Uterus (tissue), 4 donors: Measurements from ENCODE around the gene HIVEP3. TPM values are rescaled to one million over a fixed set of nuclear protein-coding genes. Genes with fewer than 3 reads are reported as not detected.

Source experiments
- DNase-seq, 2 donors: peaks; one replicate each; pipeline ENCODE4 v3.0.0-alpha.2; 2019 to 2020
- H3K27ac ChIP-seq, 2 donors: fragments of 200-600 bp; sonication (generic); 1 replicate in 1 of 2; 2 replicates in 1 of 2; pipeline ENCODE4 v1.5.1; 2016 to 2018
- H3K27me3 ChIP-seq, 2 donors: fragments of 200-600 bp; sonication (generic); one replicate each; pipeline ENCODE4 v1.5.1; 2018 to 2019; ENCODE audit warnings: control low read depth in 1 of 2
- H3K36me3 ChIP-seq, 2 donors: fragments of 200-600 bp; sonication (generic); one replicate each; pipeline ENCODE4 v1.5.1; 2019; ENCODE audit warnings: control low read depth in 1 of 2
- H3K4me1 ChIP-seq, 2 donors: fragments of 200-600 bp; sonication (generic); one replicate each; pipeline ENCODE4 v1.5.1; 2018 to 2019; ENCODE audit warnings: control low read depth in 1 of 2
- H3K4me3 ChIP-seq, 2 donors: fragments of 200-600 bp; sonication (generic); 1 replicate in 1 of 2; 2 replicates in 1 of 2; pipeline ENCODE4 v1.5.1; 2018 to 2019; ENCODE audit warnings: mild to moderate bottlenecking in 1 of 2
- H3K9me3 ChIP-seq, 2 donors: fragments of 200-600 bp; sonication (generic); one replicate each; pipeline ENCODE4 v1.5.1; 2019; ENCODE audit warnings: control low read depth in 1 of 2
- POLR2A ChIP-seq, 2 donors: fragments of 450-650 bp; IDR thresholded peaks; one replicate each; pipeline ENCODE4 v1.6.1; 2016; ENCODE audit warnings: antibody characterized with exemption in 2 of 2, mild to moderate bottlenecking in 1 of 2, moderate library complexity in 1 of 2
- intact Hi-C: fragments of 100-400 bp; cut with DNase I; formaldehyde crosslinking; loops from one replicate; pipeline ENCODE4 v1.15.1; 2023; ENCODE audit warnings: low total_unique reads
- total RNA-seq, 4 donors: library from RNA; depleted of rRNA in 3 of 4; stranded (reverse); fragments of >200 nt in 3 of 4; gene quantifications; one replicate each; pipeline versions ENCODE4 v1.1.0 to v1.2.4, GENCODE V29; 2014 to 2023
- TF ChIP-seq, protein P1 (sequence below), 4 experiments: fragments of 200-600 bp in 2 of 4; fragments of 450-650 bp in 2 of 4; sonication (generic) in 2 of 4; IDR thresholded peaks; one replicate each; pipeline ENCODE4 v1.5.1; 2016 to 2019; ENCODE audit warnings: antibody characterized with exemption in 4 of 4, mild to moderate bottlenecking in 2 of 4, moderate library complexity in 1 of 4
- donor health status: DM: yes; HTN: yes; CAD: no.

The HIVEP3 gene
- total RNA-seq, 4 donors from 2014 or later, result 0.51 to 7.6 (median 2.9) TPM

DNA sequence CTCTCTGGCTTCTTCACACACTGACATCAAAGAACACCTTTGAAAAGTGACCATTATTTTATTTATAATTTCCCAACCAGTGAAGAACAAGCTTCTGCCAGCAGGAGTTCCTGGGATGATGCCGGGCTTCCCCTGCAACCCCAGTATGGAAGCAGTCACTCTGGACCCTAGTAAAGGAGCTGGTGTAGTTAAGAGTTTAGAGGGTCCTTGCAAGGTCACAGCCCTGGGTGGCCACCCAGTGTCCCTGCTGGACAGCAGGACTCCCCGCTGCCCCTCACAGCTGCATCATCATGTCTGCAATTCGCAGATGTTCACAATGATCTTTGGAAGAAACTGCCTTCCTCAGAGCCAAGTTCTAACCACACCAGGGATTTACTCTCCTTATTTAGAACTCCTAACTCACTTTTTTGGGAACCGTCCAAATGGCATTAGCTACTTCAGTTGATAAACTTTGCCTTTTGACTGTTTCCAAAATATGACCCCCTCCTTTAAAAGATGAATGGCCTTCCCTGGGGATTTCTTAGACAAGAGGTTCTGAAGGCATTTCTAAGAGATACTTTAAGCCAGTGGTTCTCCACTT lies 90.6 kb downstream of the HIVEP3 start:
- TF ChIP-seq, protein P1, sequence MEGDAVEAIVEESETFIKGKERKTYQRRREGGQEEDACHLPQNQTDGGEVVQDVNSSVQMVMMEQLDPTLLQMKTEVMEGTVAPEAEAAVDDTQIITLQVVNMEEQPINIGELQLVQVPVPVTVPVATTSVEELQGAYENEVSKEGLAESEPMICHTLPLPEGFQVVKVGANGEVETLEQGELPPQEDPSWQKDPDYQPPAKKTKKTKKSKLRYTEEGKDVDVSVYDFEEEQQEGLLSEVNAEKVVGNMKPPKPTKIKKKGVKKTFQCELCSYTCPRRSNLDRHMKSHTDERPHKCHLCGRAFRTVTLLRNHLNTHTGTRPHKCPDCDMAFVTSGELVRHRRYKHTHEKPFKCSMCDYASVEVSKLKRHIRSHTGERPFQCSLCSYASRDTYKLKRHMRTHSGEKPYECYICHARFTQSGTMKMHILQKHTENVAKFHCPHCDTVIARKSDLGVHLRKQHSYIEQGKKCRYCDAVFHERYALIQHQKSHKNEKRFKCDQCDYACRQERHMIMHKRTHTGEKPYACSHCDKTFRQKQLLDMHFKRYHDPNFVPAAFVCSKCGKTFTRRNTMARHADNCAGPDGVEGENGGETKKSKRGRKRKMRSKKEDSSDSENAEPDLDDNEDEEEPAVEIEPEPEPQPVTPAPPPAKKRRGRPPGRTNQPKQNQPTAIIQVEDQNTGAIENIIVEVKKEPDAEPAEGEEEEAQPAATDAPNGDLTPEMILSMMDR (IDR thresholded peaks at IDR 0.05), result no peak
- no peak for TF ChIP-seq POLR2A (IDR thresholded peaks at IDR 0.05)
- H3K4me3 ChIP-seq, result no peak overlapping the region
- intact Hi-C loops, result no loop called here
- H3K4me1 ChIP-seq, result no peaks in the 10 kb centered on the region
- no peak overlapping the region for H3K27ac ChIP-seq
- H3K9me3 ChIP-seq, result no peaks in the 10 kb centered on the region
- H3K27me3 ChIP-seq, result no peaks in the 10 kb centered on the region
- no peaks in the 10 kb centered on the region for H3K36me3 ChIP-seq
- no peak for DNase-seq

DNA sequence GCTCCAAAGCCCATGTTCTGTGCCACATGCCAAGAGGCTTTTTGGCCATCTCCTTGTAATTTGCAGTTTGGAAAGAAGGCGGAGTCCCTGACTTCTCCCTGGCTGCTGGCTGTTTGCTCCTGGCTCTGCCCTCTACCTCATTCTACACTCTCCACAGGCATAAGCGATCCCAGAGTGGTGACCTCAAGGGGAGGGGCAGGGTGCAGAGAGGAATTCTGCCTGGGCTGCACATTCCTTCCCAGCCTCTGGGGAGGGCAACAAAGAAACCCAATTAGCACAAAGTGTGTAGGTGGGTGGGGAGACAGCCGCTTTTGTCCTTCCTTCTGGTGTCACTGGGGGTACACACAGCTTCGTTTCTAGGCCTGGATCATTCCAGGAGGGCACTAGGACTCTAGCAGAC lies 95.3 kb downstream of the HIVEP3 start:
- Histone ChIP-seq H3K9me3 (no peaks in the 10 kb centered on the region), H3K4me3 (no peak overlapping the region), H3K4me1 (no peaks in the 10 kb centered on the region), H3K27me3 (no peaks in the 10 kb centered on the region), H3K36me3 (no peaks in the 10 kb centered on the region), H3K27ac (no peak overlapping the region)
- intact Hi-C loops, result no loop called here
- no peak for DNase-seq
- TF ChIP-seq, protein P1 (IDR thresholded peaks at IDR 0.05), result no peak
- TF ChIP-seq POLR2A (IDR thresholded peaks at IDR 0.05), result no peak

DNA sequence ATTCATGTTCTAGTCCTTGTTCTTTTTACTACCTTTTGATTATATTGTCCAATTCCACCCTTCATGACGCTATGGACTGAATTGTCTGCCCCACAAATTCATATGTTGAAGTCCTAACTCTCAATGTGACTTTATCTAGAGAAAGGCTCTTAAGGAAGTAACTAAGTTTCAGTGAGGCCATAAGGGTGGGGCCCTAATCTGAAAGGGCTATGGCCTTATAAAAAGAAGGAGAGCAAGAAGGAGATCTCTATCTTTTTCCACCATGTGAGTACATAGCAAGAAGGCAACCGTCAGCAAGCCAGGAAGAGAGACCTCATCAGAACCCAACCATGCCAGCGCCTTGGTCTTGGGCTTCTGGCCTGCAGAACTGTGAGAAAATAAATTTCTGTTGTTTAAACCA lies 95.9 kb downstream of the HIVEP3 start:
- intact Hi-C loops, result no loop called here
- H3K27ac ChIP-seq, result no peak overlapping the region

DNA sequence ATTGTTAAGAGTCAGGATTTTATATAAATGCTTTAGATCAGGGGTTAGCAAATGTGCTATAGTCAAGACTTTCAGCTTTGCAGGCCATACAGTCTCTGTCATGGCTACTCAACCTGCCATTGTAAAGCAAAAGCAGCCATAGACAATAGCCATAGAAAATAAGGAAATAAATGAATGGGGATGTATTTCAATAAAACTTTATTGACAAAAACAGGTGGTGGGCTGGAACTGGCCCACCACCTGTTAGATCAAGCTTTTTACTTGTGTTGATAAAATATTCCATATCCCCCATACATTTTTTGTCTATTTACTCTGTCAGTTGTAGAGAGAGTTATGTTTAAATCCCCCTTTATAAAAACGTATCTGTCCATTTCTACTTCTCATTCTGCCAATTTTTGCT lies 98.9 kb downstream of the HIVEP3 start:
- no peak for DNase-seq
- Histone ChIP-seq H3K27ac (no peak overlapping the region), H3K4me3 (no peak overlapping the region), H3K27me3 (no peaks in the 10 kb centered on the region), H3K4me1 (no peaks in the 10 kb centered on the region), H3K9me3 (no peaks in the 10 kb centered on the region), H3K36me3 (no peaks in the 10 kb centered on the region)
- intact Hi-C loops, result no loop called here
- TF ChIP-seq, protein P1 (IDR thresholded peaks at IDR 0.05), result no peak
- TF ChIP-seq POLR2A (IDR thresholded peaks at IDR 0.05), result no peak

More for the DNA sequence above, 95.9 kb downstream of the HIVEP3 start:
- no peak for TF ChIP-seq POLR2A (IDR thresholded peaks at IDR 0.05)
- TF ChIP-seq, protein P1 (IDR thresholded peaks at IDR 0.05), result no peak
- Histone ChIP-seq H3K4me1 (no peaks in the 10 kb centered on the region), H3K27me3 (no peaks in the 10 kb centered on the region), H3K9me3 (no peaks in the 10 kb centered on the region), H3K36me3 (no peaks in the 10 kb centered on the region), H3K4me3 (no peak overlapping the region)
- no peak for DNase-seq

DNA sequence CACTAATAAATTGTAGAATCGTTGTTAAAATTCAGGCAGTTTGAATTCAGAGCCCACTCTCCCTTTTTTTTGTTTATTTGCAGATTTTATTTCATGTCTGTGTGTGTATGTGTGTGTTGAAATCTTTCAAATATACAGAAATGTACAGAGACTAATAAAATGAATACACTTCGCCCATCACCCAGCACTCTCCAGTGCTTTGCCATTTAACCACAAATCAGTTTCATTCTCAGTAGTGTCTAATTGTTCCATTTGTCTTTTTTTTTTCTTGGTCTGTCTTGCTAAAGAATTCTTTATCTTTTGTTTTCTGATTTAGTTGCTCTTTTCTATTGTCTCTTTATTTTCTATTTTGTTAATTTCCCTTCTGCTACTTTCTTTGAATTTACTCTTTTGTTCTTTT lies 99.7 kb downstream of the HIVEP3 start:
- Histone ChIP-seq H3K27me3 (no peaks in the 10 kb centered on the region), H3K36me3 (no peaks in the 10 kb centered on the region), H3K4me3 (no peak overlapping the region), H3K27ac (no peak overlapping the region), H3K4me1 (no peaks in the 10 kb centered on the region), H3K9me3 (no peaks in the 10 kb centered on the region)
- no peak for DNase-seq
- TF ChIP-seq, protein P1 (IDR thresholded peaks at IDR 0.05), result no peak
- TF ChIP-seq POLR2A (IDR thresholded peaks at IDR 0.05), result no peak
- intact Hi-C loops, result no loop called here
